Endodermal cell (in vitro differentiated cells): ENCODE measurements around the gene PES1. TPM values are rescaled to one million over a fixed set of nuclear protein-coding genes. Genes with fewer than 3 reads are reported as not detected.
"Not testable (repeated sequence)": the region's sequence is repeated elsewhere in the genome, so short reads cannot be mapped to it uniquely, and the experiment has no call there.

Source experiments
- DNase-seq: peaks from one replicate; pipeline ENCODE4 v3.0.0-alpha.2; 2017
- H3K27ac ChIP-seq: 2 replicates; pipeline ENCODE4 v1.5.1; 2013; ENCODE audit warnings: mild to moderate bottlenecking, low read depth, low read length, moderate library complexity
- H3K27me3 ChIP-seq: 2 replicates; pipeline ENCODE4 v1.6.1; 2013; ENCODE audit warnings: mild to moderate bottlenecking, low read length, moderate library complexity; ENCODE audit not compliant: insufficient read depth, control insufficient read depth, poor library complexity, severe bottlenecking
- H3K36me3 ChIP-seq: 2 replicates; pipeline ENCODE4 v1.7.0; 2013; ENCODE audit warnings: mild to moderate bottlenecking, low read length, moderate library complexity; ENCODE audit not compliant: control insufficient read depth, insufficient read depth
- H3K4me1 ChIP-seq: one replicate; pipeline ENCODE4 v1.7.0; 2013; ENCODE audit warnings: low read length; ENCODE audit not compliant: control insufficient read depth, insufficient read depth
- H3K4me3 ChIP-seq: 2 replicates; pipeline ENCODE4 v1.5.1; 2013; ENCODE audit warnings: mild to moderate bottlenecking, low read length, moderate library complexity
- H3K9ac ChIP-seq: 2 replicates; pipeline ENCODE4 v1.6.1; 2013; ENCODE audit warnings: mild to moderate bottlenecking, low read length, moderate library complexity; ENCODE audit not compliant: poor library complexity, severe bottlenecking; ENCODE audit errors: extremely low read depth
- H3K9me3 ChIP-seq: 2 replicates; pipeline ENCODE4 v1.6.1; 2013; ENCODE audit warnings: mild to moderate bottlenecking, low read length, moderate library complexity; ENCODE audit not compliant: control insufficient read depth
- H3K27ac Mint-ChIP-seq: 2 replicates; pipeline ENCODE4 v1.8.0; 2020; ENCODE audit warnings: mixed read lengths
- H3K27me3 Mint-ChIP-seq: 2 replicates; pipeline ENCODE4 v1.8.0; 2021; ENCODE audit warnings: mild to moderate bottlenecking, mixed read lengths; ENCODE audit not compliant: insufficient read depth
- H3K36me3 Mint-ChIP-seq: 2 replicates; pipeline ENCODE4 v1.8.0; 2020; ENCODE audit warnings: low read depth, mixed read lengths
- H3K4me1 Mint-ChIP-seq: 2 replicates; pipeline ENCODE4 v1.8.0; 2020; ENCODE audit warnings: mixed read lengths
- H3K4me3 Mint-ChIP-seq: 2 replicates; pipeline ENCODE4 v1.8.0; 2020; ENCODE audit warnings: mild to moderate bottlenecking, moderate library complexity, mixed read lengths
- H3K9me3 Mint-ChIP-seq: 2 replicates; pipeline ENCODE4 v1.8.0; 2020; ENCODE audit warnings: mild to moderate bottlenecking, mixed read lengths
- WGBS, 2 experiments: methylation state at CpG; one replicate each; pipeline versions ENCODE4 v1.1.5 to v1.1.7; 2013; ENCODE audit warnings: missing lambda C conversion rate in 2 of 2, mixed read lengths in 1 of 2; ENCODE audit not compliant: insufficient coverage in 1 of 2, insufficient read length in 1 of 2; 5-methylcytosine and 5-hydroxymethylcytosine counted together
- total RNA-seq, 2 donors: library from RNA; stranded (reverse); fragmentation: NEBNext Ultra II Directional in 1 of 2; extraction: Animal tissue kit (Norgen Biotek cat#: 25700) in 1 of 2; gene quantifications; 2 replicates in 1 of 2; 3 replicates in 1 of 2; pipeline ENCODE4 v1.2.1, GENCODE V29; 2021
- TF ChIP-seq, protein P1 (sequence below): fragments of 200-600 bp; sonication (generic); conservative IDR thresholded peaks from 2 replicates; pipeline ENCODE4 v1.5.0; 2021; ENCODE audit warnings: antibody characterized with exemption, mild to moderate bottlenecking

The PES1 gene
- total RNA-seq, 2 donors from 2014 or later: 78.7 to 90.2 TPM

DNA sequence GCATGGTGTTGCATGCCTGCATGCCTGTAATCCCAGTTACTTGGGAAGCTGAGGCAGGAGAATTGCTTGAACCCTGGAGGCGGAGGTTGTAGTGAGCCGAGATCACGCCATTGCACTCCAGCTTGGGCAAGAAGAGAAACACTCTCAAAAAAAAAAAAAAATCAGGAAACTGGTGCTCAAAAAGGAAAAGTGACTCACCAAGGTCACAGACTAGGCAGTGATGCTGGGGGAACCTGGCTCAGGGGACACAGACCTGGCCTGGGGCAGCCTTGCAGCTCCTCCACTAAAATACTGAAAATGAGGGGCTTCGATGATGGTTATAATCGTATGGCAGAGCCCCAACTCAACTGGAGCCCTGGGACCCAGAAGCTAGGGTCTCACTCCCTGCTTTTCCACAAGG, 35.8 kb upstream of the PES1 start:
- Mint-ChIP-seq H3K27ac (no peak overlapping the region), H3K9me3 (peaks cover 11% of the 10 kb centered on the region), H3K27me3 (no peaks in the 10 kb centered on the region), H3K36me3 (peaks cover 22% of the 10 kb centered on the region), H3K4me3 (no peak overlapping the region), H3K4me1 (no peaks in the 10 kb centered on the region)
- 95 to 97% methylated on average over 4 to 5 of the region's 5 CpGs for WGBS, 2 experiments
- H3K4me3 ChIP-seq: no peak overlapping the region
- no peaks in the 10 kb centered on the region for H3K4me1 ChIP-seq
- H3K9me3 ChIP-seq: no peaks in the 10 kb centered on the region
- TF ChIP-seq, protein P1, sequence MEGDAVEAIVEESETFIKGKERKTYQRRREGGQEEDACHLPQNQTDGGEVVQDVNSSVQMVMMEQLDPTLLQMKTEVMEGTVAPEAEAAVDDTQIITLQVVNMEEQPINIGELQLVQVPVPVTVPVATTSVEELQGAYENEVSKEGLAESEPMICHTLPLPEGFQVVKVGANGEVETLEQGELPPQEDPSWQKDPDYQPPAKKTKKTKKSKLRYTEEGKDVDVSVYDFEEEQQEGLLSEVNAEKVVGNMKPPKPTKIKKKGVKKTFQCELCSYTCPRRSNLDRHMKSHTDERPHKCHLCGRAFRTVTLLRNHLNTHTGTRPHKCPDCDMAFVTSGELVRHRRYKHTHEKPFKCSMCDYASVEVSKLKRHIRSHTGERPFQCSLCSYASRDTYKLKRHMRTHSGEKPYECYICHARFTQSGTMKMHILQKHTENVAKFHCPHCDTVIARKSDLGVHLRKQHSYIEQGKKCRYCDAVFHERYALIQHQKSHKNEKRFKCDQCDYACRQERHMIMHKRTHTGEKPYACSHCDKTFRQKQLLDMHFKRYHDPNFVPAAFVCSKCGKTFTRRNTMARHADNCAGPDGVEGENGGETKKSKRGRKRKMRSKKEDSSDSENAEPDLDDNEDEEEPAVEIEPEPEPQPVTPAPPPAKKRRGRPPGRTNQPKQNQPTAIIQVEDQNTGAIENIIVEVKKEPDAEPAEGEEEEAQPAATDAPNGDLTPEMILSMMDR: no peak
- H3K27me3 ChIP-seq: no peaks in the 10 kb centered on the region
- DNase-seq: no peak
- peaks cover 7% of the 10 kb centered on the region for H3K36me3 ChIP-seq
- no peak overlapping the region for H3K9ac ChIP-seq
- H3K27ac ChIP-seq: no peak overlapping the region

DNA sequence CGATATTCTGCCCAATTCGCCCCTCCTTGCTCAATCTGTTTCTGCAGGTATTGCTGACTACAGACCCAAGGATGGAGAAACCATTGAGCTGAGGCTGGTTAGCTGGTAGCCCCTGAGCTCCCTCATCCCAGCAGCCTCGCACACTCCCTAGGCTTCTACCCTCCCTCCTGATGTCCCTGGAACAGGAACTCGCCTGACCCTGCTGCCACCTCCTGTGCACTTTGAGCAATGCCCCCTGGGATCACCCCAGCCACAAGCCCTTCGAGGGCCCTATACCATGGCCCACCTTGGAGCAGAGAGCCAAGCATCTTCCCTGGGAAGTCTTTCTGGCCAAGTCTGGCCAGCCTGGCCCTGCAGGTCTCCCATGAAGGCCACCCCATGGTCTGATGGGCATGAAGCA, 34.7 kb upstream of the PES1 start:
- H3K4me3 Mint-ChIP-seq: no peak overlapping the region
- H3K4me1 Mint-ChIP-seq: no peaks in the 10 kb centered on the region
- Histone ChIP-seq H3K4me3 (no peak overlapping the region), H3K27ac (no peak overlapping the region), H3K9ac (no peak overlapping the region), H3K27me3 (no peaks in the 10 kb centered on the region), H3K4me1 (no peaks in the 10 kb centered on the region), H3K9me3 (no peaks in the 10 kb centered on the region), H3K36me3 (peaks cover 7% of the 10 kb centered on the region)
- H3K27ac Mint-ChIP-seq: no peak overlapping the region
- H3K27me3 Mint-ChIP-seq: no peaks in the 10 kb centered on the region
- H3K9me3 Mint-ChIP-seq: peaks cover 9% of the 10 kb centered on the region
- TF ChIP-seq, protein P1: peak; percentile 57
- peaks cover 30% of the 10 kb centered on the region for H3K36me3 Mint-ChIP-seq
- no peak for DNase-seq
- 92 to 94% methylated on average over 4 to 5 of the region's 5 CpGs for WGBS, 2 experiments

DNA sequence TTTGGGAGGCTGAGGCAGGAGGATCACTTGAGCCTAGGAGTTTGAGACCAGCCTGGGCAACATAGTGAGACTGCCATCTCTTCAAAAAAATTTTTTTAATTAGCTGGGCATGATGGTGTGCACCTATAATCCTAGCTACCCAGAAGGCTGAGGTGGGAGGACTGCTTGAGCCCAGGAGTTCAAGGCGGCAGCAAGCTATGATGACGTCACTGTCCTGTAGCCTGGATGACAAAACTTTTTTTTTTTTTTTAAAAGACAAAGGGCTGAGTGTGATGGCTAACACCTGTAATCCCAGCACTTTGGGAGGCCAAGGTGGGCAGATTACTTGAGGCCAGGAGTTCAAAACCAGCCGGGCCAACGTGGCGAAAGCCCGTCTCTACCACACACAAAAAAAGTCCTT, 28.2 kb upstream of the PES1 start:
- not testable (repeated sequence) for H3K27me3 Mint-ChIP-seq, H3K4me3 Mint-ChIP-seq, H3K9me3 ChIP-seq, DNase-seq, H3K4me1 ChIP-seq, H3K27ac Mint-ChIP-seq, H3K27me3 ChIP-seq, H3K27ac ChIP-seq, H3K4me3 ChIP-seq, H3K9ac ChIP-seq, H3K9me3 Mint-ChIP-seq, H3K4me1 Mint-ChIP-seq
- peaks cover 72% of the 10 kb centered on the region for H3K36me3 Mint-ChIP-seq
- peaks cover 47% of the 10 kb centered on the region for H3K36me3 ChIP-seq
- 94 to 100% methylated on average over 2 to 6 of the region's 6 CpGs for WGBS, 2 experiments

DNA sequence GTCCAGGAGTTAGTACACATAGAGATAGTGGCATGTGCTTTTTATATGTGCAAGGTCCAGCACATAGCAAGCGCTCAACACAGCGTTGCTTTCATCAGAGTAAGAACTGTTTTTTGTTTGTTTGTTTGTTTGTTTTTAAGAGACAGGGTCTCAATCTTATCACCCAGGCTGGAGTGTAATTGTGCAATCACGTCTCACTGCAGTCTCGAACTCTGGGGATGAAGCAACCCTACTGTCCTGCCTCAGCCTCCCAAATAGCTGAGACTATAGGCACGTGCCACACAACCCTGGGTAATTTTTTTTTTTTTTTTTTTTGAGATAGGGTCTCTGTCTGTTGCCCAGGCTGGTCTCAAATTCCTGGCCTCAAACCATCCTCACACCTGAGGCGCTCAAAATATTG, 26.1 kb upstream of the PES1 start:
- H3K9me3 Mint-ChIP-seq: no peaks in the 10 kb centered on the region
- no peak overlapping the region for H3K4me3 Mint-ChIP-seq
- TF ChIP-seq, protein P1: no peak
- Histone ChIP-seq H3K27ac (no peak overlapping the region), H3K9me3 (no peaks in the 10 kb centered on the region), H3K4me3 (no peak overlapping the region), H3K9ac (no peak overlapping the region), H3K27me3 (no peaks in the 10 kb centered on the region), H3K36me3 (peaks cover 45% of the 10 kb centered on the region), H3K4me1 (no peaks in the 10 kb centered on the region)
- H3K4me1 Mint-ChIP-seq: no peaks in the 10 kb centered on the region
- no peaks in the 10 kb centered on the region for H3K27me3 Mint-ChIP-seq
- no peak overlapping the region for H3K27ac Mint-ChIP-seq
- 86 to 98% methylated on average over 3 to 6 of the region's 6 CpGs for WGBS, 2 experiments
- peaks cover 76% of the 10 kb centered on the region for H3K36me3 Mint-ChIP-seq
- DNase-seq: no peak
